NCI-H2081 (cell line): ENCODE data around the gene TBX18.

Experiments
- DNase-seq, 2 experiments: peaks; one replicate each; lab custom pipeline; 2025; lab: John Stamatoyannopoulos, UW

TBX18 gene

DNA sequence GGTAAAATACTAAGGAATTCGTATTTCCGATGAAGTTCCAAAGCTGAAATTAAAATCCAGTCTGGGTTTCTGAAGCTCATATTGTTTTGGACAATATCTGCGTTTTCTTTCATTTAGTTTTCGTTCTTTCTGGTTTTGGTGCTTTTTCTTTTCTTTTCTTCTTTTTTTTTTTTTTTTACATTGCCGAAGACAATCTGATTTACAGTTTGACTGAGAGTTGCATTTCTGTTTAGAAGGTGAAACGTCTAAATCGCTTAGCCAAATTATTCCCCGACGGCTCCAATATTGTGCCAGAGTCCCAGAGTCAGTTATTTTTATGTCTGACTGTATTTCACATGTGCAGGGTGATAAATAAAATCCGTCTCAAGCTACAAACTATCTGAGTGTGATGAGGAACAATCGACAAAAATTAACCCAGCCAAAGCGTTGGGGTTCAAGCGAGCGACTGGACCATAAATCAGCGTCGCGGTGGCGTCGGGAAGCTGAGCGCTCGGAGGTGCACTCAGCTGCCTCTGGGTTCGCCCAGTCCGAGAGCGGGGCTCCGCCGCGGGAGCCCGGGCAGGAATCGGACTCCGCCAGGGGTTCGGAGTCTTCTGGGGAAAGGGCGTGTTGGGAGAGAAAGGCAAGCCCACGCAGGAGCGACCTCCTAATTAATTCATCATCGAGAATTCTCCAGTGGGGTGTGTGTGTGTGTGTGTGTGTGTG, 8.2 kb upstream of the TBX18 start:
- DNase-seq, result peak in 1 of 2 experiments; percentile 13

DNA sequence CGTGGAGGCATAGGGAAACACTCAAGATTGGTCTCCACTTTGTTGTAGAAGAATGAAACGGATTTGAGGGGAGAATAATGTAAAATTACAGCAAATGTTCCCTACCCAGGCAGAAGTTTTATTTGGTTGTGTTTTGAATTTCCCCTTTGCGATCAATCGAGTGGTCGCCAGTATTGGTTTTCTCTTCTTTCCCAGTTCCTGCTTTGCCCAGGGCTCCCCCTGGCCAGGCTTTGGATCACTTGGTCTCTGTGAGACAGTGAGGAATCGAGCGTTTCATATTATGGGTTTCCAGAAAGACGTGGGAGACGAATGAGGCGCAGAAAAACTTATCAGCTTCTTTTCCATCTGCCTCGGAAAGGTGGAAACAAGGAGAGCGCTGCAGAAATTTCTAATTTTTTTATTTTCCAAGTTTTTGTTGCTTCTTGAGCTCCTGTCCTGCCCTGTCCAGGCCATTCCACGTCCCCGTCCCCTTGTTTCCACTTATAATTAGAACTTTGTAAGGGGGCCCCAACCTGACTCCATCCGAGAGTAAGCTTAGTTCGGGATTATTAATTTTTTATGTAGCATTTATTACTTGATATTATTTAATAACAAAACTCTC, 7.5 kb upstream of the TBX18 start:
- DNase-seq, result no peak

DNA sequence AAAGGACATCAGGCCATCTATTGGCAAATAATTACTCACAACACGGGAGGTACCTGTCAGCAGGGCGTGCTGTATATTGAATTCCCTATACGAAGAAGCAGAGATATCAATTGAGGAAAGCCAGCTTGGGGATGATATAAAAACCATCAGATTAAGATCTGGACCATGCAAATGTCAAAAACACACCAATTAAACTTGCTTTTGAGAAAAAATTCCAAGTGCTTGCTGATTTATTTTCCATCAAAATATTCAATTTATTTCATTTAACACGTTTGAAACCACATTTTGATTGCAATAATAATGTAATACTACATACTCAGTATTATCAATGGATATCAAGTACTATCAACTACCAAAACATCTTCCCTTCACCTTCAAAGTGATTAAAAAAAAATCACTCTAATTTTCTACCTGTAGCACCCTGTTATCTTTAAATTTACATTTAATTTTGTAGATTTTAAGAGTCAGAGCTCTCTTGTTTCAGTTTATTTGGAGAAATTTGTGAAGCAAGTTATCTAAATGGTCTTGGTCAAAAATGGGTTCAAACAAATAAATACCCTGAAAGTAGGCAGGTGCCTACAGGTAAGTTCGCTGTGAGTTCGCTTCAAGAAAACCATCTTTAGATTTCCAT, 6.8 kb upstream of the TBX18 start:
- no peak for DNase-seq

DNA sequence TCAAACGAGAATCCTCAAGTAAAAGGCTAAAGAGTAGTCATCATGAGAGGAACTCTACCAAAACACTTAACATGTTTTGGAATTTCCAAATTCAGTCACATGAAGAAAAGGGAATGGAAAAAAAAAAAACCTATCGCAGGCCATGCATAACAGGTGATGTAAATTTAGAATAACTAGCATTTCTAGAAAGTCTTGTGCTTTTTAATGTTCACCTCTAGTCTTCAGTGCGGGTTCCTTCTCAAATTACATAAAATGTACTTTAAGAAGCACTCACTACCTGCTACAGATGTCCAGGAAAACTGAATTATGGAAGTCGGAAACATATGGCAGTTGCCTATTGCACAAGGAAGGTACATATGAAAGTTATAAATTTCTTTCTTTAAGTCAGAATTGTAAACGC, 6.1 kb upstream of the TBX18 start:
- no peak for DNase-seq

DNA sequence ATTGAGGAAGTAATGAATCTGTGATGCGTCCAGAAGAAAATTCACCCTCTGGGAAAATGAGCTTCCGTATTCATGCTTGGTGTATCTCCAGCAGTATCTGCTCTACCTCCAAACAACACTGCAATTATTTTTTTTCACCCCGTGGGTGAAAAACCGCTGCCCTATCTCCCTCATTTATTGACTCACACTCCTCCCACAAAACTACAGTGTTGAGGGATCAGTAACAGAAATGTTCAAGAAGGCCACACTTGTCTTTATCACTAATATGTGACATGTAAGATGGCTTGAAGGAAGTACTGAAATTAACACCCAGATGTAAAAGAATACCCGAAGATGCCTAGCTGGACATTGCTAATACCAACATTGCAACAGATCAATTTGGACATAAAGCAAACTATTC, 4.9 kb upstream of the TBX18 start:
- DNase-seq, result no peak

DNA sequence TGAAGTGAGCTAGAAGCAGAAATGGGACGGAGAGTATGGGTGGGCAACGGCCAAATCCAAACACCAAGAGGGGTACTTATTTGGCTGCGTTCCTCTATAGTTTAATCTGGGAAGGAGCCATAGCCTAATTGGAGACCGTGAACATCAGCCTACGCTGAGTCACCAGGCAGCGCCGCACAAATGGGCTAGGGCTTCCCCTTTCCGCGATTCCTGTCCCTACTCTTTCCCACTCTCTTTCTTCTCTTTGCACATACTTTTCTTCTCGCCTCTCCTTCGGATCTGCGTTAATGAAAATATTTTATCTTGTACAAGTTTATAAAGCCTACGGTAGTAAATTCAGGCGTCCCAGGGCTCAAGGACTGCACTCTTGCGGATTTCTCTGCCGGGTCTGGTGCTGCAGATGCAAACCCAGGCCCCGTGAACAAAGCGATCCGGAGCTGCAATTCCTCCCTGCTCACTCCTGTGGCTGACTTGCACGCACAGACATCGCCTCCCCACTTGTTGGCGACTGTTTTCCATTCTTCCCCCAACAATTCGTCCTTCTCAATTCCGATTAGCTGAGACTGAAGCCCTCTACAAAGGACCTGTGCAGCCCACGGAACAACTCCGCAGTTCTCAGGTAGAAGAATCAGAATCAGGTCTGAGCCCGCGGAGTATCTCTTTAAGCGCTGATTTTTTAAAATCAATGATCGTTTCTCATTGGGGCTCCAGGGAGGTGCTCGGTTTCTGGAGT, 4.2 kb upstream of the TBX18 start:
- no peak for DNase-seq

DNA sequence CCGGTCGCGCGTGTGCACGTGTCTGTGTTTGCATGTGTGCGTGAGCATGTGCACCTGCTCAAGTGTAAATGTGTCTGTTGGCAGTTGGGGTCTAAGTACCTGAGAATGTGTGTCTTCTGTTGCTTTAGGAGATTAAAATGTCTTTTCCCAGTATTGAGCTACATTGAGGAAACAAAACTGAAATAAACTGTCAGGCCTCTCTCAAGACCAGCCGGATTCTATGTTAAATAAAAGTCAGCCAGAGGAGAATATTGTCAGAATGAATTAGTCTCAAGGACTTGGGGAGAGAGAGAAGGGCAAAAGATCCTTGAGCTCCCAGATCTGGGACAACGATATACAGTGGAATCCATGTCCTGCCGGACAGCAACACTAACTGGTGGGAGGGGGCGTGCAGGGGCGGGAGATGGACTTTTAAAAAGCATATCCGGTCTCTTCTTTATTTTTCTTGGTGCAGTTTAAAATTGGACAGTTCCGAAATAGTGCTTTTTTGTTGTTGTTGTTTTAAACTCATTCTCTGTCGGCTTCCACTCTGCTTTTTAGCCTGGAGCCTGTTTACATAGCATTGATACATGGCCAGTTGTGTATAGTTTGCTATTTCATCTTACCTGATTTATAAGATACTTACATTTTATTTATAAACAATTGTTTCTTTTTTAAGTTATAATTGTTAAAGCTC, 3.3 kb upstream of the TBX18 start:
- no peak for DNase-seq

DNA sequence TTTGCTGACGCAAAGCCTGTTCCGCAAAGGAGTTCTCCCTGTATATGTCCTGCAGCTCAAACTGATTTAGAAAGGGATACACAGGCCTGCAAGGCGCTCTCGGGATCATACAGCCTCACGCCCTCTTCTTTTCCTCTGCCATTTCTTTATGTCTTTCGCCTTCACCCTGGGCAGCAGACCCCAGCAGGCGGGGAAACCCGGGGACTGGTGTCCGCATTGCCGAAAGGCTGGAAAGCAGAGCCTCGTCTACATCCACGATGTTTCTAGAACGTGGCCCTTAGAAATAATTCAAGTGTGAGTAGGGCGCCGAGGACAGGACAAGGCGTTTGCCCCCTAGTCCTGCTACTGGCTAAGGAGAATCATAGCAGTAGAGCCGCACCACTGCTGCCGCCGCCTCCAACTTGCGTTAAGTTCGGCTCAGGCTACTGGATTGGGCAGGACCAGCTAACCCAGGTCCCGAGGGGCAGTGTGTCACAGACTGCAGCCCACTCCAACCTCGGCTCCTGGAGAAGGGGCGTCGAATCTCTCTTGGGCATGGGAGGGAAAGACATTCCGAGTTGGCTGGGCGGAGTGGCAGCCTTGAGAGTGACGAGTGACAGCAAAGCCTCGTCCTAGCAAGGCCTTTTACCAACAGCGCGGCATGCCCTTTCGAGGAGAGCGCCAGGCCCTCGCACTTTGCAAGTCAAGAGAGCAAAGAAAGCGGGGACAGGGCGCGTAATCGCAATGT, 2.6 kb upstream of the TBX18 start:
- no peak for DNase-seq

DNA sequence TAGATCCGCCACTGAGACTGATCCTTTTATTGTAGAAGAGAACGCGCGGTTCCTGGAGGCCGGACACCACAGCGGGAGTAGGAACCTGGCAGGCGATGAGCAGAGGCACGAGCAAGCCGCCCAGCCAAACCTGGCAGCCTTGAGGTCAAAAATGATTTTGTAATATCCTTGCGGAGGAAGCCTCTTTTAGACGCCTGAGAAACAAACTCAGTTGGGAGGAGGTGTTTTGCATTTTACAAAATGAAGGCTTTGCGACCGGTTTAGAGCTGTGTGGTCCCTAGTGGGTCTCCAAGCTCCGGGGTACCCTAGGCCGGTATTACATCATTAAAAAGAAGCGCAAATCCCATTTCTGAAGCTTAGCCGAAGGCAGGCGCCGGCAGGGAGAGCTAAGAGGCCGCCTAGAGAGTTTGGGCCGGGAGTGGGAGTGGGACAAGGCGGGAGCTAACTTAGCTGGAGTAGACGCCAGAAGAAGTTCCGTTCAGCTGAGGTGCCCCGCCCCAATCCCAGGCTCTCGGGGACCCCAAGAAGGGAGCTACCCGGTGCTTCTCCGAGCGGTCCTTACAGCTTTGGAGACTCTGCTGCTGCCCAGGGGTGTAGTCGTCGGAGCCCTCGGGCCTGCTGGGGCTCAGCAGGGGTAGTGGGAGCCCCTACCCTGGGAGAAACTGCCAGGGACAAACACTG, 1.9 kb upstream of the TBX18 start:
- no peak for DNase-seq

DNA sequence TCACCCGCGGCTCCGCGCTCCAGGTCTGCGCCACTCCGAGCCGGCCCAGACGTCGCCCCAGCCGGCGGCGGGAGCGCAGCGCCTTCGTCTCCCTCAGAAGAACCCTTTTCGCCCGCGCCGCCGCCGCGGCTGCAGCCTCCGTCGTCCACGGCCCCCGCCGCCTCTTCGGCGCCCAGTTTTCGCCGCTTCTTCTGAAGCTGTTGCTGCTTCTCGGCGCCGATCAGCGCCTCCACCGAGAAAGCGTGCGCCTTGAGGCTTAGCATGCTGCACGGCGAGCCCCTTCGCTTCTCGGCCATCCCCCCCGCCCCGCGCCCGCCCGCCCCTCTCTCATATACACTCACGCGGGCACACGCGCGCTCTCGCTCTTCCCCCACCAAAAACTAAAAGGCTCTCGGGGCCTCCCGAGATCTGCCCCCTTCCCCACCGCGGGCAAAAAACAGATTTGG, 489 bp downstream of the TBX18 start:
- DNase-seq, result peak in 1 of 2 experiments; percentile 52

DNA sequence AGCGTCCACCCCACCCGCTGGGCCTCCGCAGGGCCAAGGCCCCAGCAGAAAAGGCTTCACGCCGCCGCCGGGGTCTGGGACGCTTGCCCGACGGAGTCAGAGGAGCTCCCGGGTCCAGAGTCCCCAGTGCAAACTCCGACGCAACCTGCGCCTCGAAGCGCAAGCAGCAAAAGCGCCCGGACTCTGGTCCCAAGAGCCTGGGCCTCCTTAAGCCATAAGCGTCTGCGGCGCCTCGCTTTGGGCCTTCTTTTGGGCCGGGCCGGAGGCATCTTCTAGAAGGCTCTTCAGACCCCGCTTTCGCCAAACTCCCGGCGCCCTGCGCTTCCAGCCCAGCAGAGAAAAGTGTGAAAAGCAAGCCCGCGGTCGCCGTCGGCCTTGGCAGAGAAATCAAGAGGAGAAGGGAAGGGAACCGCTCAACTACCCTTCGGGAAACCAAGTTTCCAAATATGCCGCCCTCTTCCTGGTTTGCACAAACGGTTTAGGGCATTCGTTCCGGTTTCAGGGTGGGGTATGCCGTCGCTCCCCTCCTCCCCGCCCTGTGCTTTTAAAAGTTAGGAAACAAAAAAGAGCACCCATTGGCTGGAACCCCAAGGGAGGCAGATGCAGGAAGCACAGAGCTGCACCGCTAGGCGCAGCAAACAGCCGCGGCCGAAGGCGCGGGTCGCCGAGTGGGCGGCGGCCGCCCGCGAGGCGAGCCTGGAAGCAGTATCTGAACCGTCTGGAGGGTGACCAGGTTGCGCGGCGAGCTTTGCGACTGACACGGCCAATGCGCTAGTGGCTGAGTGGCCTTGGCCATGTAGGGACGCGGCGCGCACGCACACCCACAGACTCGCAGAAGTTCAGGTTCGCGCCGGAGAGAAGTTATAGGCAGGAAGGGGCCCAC, 1.2 kb downstream of the TBX18 start:
- DNase-seq, result peak; percentile 44 to 63

DNA sequence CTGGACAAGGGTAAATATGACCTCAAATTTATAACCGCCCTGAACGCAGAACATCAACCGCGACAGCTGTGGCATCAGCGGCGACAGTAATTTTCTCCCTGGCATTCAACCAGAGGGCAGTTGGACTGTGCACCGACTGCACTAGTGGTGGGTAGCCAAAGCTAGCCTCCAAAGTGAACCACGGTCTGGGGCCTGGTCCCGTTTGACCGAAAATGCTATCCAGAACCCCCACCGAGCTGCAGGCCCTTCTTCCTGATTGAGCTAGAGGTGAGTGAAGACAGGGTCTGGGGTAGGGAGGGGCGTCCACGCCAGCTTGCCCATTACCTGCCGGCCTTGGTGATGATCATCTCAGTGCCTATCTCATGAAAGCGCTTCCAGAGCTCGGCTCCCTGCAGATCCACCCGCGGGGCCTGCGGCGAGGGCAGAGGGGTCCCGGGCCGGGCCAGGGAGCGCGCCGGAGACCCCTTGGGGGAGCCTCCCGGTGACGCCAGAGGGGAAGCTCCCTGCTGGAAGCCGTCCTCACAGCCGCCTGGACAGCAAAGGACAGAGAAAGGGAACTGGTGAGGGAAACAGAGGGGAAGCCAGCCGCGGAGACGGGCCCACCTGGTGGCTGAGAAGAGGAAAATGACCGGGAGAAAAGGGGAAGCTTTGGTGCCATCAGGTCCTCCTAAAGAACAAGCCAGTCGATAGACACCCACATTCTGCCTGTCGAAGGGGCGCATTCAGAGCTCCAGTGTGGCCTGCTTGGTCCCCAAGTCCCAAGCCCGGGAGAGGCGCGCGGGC, 2.0 kb downstream of the TBX18 start:
- DNase-seq, result peak; percentile 43 to 63

DNA sequence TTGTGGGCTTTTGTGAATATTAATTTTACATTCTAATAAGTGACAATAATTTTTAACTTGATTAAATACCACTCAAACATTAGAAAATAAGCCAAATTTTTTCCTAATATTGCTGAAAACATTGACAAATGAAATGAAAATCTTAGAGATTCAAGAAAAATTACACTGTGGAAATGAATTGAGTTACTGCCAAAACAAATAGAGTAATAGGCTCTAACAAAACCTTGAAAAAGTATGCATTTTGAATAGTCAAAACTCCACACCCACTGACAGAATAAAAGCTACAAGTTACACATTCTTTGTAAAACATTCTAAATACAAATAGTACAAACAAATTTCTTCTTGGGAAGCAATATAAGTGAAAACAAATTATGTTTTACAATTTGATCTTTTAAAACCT, 5.9 kb downstream of the TBX18 start:
- no peak for DNase-seq

DNA sequence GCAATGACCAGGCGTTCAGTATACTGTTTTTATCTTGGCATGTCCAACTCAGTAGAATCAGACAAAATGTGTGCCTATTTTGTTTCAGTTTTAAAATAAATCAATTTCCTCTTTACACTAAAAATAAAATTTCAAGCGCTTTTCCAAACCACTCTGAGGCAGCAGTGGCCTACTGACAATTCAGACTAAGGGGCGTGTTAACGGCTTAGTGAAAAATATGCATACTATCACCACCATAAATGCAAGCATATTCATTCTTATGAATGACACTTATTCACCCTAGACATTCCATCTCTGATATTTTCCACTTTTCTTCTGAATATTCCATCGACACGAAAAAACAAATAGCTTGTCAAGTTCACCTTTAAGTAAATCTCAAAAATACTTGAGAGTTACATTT, 7.5 kb downstream of the TBX18 start:
- DNase-seq, result no peak

DNA sequence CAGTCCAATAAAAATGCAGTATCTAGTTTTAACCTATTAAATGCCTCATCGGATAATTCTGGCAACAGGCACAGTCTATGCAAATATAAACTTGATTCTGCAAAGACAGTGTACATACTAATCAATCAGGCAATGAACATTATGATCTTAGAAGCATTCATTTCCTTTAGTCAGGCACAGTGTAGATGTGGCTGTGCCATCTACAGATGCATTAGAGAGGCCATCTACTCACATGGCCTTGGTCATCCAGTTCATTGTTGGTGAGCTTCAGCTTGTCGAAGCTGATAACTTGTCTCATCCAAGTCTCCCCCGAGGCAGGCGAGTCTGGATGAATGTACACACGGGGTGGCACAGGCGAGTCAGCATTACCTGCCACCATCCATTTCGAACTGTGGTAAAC, 7.9 kb downstream of the TBX18 start:
- no peak for DNase-seq

DNA sequence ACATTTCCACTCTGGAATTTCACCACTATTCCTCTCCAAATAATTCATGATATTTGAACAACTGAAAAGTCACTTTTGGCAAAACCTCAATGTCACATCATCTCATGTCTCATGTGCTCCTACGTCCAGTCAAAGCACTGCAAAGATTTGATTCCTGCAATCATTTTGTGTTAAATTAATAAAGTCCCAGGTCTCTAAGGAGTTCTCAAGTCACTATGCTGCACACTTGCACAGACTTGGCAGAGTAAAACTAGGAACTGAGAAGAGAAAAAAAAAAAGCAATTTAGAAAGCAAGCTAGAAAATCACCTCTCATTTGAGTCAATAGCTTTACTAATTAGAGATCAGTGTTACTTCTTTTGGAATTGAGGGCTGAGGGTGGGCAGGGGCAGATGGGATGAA, 11.2 kb downstream of the TBX18 start:
- no peak for DNase-seq

DNA sequence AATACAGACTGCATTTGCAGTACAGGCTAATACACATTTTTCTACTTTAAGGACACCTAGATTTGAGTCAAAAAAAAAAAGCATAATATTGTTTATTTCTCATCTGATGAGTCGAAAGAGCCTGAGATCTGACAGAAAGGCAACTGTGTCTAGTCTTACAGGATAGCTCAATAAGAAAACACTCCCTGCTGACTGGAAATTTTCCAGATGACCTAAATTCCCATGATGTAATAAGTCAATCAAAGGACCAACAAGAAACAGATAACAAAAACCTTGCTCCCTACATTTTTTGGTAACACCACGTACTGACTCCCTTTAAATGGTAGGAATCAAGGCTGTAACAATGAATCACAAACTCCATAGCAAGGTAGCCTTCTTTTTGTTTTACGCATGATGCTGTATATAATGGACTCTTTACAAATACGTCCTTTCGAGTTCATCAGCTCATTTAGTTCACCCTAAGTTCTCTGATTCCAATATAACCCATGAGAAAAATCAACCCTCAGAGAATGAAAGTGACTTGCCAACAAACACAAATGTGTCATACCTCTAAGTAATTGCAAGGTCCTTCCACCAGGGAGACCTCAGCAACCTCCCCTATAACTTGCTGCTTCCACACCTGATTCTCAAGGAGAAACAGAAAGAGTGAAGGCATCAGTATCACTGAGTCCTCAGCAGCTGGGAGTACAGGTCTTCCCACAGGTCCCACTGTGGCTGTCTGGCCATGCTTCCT, 12.1 kb downstream of the TBX18 start:
- no peak for DNase-seq

DNA sequence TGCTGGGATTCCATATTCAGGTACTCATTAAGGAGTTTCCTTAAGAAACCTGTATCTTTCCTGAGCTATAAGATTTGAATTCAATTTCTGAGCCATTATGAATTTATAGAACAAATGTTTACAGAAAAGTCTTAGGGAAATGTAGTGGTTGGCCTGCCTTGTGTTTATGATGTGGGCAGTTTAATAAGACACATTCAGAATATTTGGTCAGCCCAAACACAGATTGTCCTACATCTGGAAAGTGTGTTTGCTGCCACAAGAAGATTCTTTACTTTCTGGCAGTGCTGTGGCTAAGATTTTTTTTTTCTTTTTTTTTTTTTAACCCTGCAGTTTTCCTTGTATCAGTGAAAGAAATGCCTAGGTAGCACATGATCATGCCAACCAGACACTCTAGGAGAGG, 15.2 kb downstream of the TBX18 start:
- no peak for DNase-seq
